GM18909 (cell line): ENCODE results near the gene EXOC4.
"Not testable (repeated sequence)": the region's sequence is repeated elsewhere in the genome, so short reads cannot be mapped to it uniquely, and the experiment has no call there.

ENCODE experiments used
- ATAC-seq: cut with Tn5 transposase; IDR thresholded peaks from one replicate; pipeline ENCODE4 v1.9.1; 2021; ENCODE audit warnings: mild to moderate bottlenecking; ENCODE audit not compliant: unreplicated experiment, poor library complexity

EXOC4 gene

DNA sequence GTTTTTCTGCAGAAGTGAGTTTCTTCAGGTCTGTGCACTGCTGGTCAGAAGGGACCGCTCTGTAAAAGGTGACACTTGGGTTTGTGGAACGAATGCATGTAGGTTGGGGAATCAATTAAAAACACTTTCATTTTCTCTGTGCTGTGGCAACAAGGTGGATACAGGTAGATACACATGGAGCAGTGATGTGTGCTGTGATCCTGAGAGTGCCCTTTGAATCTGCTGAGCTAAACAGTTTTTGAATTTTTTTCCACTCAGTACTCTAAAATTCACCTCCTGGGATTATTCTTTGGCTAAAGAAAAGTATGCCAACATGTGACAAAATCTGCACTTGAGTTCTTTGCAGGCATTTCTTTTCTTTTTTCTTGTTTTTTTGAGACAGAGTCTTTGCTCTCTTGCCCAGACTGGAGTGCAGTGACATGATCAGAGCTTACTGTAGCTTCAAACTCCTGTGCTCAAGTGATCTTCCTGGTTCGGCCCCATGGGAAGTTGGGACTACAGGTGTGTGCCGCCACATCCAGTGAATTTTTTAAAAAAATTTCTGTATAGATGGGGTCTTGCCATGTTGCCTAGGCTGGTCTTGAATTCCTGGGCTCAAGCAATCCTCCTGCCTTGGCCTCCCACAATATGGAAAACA lies 338.9 kb downstream of the EXOC4 start:
- ATAC-seq, result no peak

DNA sequence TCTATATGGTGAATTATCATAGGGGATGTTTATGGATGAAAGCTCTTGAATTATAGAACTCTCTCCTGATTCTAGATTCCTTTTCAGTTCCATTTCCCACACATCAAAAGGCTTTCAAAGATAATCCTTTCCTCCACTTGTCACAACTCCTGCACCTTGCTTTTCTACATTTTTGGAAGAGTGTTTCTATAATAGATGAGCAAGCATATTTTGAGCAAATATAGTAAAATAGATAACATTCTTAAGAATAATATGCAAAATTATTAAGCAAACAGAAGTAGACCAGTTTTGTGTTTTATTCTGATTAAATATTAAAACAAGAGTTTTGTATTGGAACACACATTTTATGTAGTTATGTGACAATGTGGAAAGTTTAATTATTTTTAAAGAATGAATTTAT lies 340.7 kb downstream of the EXOC4 start:
- no peak for ATAC-seq

DNA sequence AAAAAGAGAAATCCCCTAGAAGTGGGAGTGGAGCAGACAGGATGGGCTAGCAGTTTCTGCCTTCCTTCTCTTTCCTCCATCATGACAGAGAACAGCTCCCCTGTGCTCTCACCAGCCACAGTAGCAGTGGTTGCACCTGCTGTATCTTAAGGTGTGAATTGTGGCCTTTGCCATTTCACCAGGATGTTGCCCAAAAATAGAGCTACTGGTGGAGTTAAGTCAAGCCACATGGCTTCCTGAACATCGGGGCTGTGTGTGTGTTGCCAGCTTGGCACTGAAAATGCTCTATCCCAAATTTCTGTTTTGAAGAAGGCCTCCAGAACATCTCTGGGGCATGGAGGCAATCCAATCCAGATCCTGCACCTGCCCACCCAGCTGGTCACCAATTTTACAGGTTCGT lies 348.7 kb downstream of the EXOC4 start:
- no peak for ATAC-seq

DNA sequence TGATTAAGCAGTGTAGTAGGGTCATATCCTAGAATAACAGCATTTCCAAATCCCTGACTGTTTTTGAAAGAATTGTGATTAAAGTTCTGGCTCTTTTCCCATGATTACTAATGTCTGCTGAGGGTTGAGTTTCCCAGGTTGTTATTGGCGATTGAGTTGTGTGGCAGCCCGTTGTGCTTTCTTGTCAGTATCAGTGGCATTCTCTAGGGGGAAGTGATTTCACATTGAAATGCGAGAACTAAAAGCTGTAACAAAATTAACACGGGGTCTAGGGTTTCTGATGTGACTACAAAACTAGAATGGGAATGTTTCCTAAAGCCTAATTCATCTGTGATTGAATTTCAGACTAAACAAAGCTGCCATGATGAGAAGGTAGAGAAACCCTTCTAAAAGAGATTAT lies 349.4 kb downstream of the EXOC4 start:
- ATAC-seq, result no peak

DNA sequence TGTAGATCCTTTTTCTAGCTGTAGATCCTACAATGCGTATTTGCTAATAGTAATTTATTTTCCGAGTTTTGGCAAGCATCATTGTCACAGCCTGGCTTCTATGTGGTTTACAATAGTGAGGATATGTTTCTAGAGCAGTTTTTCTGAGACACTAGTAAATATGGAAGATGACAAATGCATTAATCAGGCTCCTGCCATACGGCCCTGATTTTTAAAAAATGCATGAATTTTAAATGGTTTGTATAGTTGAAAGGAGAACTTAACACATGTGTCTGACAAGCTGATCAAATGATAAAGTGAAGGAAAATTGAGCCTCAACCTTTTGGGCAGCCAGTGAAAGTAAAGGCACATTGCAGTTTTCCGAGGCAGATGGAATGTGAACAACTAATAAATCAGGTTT lies 354.1 kb downstream of the EXOC4 start:
- ATAC-seq, result no peak

DNA sequence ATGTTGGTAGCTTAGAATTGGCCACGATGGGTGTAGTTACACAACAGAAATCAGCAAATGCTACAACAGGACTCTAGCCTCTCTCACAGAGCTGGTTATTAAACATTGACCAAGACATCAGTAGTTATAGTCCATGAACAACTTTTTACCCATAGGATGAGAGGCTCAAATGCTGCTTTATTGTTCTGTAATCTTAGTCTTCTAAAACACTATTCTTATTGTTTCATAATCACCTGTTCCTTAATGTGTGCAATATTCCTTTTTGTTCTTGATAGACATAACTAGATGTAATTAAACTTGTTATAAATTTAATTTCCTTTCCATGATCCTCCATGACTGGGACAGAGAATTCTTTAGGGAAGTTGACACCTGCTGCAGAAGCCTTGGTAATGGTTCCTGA lies 356.9 kb downstream of the EXOC4 start:
- ATAC-seq, result no peak

DNA sequence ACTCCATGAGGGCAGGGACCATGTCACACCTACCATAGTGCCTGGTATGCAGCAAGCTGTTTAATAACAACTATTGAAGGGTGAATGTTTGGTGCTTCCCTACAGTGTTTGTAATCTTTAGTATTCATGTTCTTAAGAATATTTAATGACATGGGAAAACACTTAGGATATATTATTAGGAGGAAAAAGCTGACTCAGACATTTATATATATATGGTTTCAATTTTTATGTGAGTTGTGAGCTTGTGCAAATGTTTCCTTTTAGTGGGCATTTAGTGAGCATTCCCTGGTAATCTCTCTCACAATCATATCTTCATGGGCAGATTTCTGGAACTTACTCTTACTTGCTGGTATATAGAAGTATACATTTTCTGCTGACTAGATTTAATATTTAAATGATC lies 359.1 kb downstream of the EXOC4 start:
- ATAC-seq, result no peak

DNA sequence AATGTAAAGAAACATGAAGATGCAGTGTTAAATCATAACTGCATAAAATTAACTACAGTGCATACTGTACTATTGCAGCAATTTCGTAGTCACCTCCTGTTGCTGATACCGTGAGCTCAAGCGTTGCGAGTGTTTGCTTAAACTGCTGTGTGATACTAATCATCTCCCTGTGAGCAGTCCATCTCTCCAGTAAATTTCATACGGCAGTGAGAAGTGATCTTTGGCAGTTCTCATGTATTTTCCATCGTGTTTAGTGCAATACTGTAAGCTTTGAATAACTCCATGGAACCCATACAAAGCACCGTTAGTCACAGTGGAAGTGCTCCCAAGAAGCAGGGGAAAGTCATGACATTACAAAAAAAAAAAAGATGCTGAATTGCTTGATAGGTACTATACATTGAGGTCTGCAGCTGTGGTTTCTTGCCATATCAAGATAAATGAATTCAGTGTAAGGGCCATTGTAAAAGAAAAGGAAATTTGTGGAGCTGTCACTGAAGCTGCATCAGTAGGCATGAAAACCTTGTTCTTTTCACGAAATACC lies 360.4 kb downstream of the EXOC4 start:
- ATAC-seq, result no peak

DNA sequence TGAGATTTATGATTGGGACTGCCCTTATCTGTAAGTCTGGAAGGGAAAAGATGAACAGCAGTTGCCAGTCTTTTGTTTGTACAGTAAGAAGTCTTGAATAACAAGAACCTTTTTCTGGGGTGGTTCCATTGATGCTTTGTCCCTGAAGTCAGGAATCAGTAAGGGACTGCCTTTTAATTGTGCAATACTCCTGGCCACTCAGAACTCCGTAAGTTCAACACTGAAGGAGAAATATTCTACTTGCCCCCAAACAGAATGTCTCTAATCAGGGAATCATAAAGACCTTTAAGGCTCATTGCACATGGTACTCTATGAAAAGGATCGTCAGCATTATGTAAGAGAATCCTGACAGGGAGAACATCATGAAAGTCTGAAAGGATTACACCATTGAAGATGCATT lies 361.4 kb downstream of the EXOC4 start:
- no peak for ATAC-seq

DNA sequence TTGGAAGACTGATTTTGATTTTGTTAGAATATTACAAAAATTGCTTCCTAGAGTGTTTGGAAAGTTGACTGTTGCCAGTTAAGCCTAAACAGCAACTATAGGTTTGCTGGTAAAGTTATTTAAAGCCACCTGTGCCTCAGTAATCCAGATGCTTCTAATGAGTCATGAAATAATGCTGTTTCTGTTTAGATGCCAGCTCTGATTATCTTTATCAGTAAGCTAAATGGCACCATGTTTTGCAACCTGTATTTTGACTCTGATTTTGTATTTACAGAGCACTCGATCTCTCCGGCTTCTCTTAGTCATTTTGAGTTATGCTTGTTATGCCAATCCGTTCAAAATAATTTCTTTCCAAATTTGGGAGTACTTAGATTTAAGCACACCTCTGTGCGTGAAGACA lies 366.1 kb downstream of the EXOC4 start:
- ATAC-seq, result no peak

DNA sequence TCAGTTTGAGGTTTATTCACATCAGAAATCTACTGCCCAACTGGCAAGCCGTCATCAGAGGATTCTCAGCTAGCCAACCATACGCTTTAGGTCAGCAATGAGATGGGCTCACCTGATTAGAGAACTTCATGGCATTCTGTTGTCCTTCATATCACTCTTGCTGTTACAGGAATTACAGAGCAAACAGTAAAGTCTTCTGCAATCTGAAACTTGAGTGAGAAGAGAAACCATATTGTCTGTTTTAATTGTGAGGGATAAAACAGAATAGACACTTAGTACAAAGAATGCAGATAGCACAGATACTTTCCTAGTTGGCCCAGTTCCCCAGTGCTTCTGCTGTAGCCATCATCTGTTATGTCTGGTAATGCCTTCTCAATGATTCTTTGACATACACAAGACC lies 366.6 kb downstream of the EXOC4 start:
- ATAC-seq, result no peak

DNA sequence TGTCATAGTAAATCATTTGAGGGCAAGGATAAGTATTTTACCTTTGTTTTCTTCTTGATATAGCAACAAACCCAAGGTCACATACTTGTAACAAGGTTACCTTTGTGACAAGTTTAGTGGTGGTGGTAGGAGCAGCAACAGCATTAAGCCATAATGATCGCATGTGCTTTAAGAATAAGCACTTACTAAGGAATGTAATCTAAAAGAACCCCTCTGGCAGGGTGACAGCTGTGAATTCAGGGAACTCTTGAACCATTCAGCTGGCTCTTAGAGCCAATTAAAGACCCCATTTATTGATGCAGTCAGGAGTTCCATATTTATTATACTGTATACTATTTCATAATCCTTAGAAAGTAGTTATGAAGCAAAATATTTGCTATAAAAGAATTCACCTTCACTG lies 370.8 kb downstream of the EXOC4 start:
- no peak for ATAC-seq

DNA sequence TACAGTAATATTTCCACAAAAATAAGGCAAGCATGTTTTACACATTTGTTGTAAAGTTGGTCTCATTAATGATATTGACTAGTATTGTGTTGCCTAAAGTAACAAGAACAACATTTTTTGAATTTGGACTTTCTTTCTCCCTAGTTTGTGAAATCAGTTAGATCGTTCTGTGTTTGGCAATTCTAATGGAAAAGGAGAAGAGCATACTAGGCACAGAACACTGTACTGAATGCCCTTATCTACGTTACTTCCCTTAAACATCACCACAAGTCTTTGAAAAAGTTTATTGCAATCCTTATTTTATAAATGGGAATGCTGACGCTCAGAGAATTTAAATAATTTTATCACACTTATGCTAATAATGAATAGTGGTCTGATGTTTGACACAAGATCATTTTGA lies 372.2 kb downstream of the EXOC4 start:
- ATAC-seq, result no peak

DNA sequence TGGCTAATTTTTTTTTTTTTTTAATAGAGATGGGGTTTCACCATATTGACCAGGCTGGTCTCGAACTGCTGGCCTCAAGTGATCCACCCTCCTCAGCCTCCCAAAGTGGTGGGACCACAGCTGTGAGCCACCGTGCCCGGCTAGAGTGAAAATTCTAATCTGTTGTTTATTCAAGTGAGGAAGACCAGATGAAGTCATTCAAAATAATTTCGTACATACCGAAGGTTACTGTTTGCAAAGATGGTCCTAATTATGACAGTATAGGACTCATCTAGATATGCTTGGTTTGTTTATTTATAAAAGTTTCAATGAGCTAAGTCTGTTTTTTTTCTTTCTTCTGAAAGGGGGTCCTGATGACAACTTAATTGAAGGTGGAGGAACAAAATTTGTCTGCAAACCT lies 376.8 kb downstream of the EXOC4 start:
- ATAC-seq, result no peak

DNA sequence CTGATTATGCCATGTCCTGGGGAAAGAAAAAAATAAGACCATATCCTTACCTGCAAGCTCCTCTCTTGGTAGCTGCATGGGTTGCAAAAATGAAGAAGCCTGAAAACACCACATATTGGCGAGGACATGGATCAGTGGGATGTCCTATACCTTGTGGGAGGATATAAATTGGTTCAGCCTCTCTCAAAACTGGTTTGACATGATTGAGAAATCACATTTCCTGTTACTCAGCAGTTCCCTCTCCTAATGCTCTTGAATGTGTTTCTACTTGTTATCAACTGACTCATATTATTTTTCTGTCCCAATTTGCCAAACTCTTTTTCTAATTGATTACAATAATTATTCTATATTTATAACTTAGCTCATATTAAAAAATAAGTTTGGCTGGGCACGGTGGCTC lies 380.2 kb downstream of the EXOC4 start:
- no peak for ATAC-seq

DNA sequence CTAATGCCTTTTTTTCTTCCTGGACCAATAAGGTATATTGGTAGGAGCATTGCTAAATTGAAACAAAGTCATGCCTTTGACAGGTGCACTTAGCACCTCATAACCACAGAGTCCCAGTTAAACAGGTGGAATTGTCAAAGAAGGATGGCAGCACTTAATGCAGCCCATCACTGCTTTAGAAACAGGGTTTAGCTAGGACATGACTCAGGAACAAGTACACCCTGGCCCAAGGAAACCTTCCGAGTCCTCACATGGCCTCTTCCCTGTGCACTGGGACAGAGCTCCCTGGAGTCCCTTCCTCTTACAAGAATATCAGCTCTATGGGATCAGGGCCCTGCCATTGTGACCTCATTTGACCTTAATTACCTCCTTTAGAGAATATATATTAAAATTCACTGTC lies 382.7 kb downstream of the EXOC4 start:
- no peak for ATAC-seq

DNA sequence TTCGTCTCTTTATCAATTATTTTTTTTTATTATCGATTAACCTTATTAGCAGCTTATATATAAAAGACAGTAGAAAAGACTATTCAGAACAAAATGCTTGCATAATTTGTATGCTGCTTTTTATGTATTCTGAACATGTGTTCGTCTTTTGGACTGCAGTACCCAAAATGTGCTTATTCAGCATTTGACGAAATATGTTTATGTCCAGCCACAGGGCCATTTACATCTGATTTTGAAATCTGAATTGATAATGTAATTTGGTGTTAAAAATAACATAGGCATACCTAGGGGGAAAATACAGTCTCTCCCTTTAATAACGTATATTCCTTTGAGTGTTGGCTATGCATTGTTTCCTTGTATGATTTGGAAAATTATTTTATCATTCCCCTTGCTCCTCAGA lies 386.0 kb downstream of the EXOC4 start:
- ATAC-seq, result no peak

DNA sequence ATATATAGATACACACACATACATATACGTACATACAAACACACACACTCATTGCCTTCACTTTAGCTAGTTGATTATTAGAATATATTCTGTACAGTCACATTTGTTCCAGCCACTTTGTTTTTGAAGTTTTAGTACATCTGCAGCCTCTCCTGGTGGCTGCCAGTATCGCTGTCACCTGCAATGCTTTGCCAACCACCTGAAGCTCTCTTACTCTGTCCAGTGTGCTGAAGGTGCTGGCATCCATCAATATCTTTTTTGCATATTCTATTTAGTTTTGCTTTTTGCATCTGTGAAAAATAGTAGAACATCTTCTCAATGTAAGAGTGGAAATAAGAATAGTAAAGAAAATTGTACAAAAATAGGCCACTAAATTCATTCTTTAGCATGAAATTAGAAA lies 388.6 kb downstream of the EXOC4 start:
- ATAC-seq, result no peak

DNA sequence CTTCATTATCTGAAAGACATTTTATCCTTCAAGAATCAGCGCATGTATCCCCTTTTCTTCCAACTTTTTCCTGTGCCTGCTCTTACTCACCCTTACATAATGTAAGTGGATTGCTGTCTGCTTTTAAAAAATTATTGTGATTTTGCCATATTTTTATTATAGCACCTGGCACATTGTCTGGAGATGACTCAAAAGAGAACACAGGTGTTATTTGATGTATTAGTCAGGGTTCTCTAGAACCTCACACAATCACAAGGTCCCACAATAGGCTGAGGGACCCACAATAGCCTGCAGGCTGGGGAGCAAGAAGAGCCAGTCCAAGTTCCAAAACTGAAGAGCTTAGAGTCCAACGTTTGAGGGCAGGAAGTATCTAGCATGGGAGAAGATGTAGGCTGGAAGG lies 390.0 kb downstream of the EXOC4 start:
- no peak for ATAC-seq

DNA sequence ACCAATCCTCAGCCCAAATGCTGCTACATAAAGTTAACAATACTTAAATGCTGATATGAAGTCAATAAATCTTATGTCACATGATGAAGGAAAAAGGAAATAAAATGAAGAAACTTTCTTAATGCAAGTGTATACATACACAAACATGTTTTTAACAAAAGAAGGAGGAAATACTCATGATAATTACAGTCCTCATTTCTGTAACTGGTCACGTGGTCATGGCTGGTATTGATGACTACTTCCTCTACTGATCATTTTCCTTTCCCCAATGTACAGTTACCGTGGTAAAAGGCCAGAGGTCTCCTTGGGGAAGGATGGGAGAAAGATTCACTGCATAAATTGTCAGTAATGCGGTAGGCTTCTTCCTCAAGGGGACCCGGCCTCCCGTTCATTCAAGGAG lies 390.8 kb downstream of the EXOC4 start:
- not testable (repeated sequence) for ATAC-seq

DNA sequence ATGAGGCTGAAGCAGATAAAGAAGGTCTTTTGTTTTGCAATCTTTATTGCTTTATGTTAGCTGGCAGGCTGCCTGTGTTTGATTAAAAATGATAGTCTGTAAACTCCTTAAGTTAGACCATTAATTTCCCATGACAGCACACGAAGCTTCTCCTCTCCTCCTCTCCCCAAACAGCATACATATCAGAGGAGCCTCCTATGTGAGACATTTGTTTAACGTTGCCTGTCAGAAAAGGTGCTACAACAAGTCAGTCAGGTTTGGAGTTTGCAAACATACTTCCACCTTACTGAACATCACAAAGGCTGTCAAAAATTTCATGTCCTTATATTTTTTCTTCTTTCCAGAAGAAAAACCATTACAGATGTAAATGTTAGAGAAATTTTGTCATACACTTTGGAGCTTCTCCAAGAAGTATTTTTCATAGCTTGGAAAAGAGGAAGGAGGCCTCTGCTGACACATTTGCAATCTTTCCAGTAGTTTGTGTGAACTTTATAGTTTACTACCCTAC lies 393.1 kb downstream of the EXOC4 start:
- ATAC-seq, result no peak

DNA sequence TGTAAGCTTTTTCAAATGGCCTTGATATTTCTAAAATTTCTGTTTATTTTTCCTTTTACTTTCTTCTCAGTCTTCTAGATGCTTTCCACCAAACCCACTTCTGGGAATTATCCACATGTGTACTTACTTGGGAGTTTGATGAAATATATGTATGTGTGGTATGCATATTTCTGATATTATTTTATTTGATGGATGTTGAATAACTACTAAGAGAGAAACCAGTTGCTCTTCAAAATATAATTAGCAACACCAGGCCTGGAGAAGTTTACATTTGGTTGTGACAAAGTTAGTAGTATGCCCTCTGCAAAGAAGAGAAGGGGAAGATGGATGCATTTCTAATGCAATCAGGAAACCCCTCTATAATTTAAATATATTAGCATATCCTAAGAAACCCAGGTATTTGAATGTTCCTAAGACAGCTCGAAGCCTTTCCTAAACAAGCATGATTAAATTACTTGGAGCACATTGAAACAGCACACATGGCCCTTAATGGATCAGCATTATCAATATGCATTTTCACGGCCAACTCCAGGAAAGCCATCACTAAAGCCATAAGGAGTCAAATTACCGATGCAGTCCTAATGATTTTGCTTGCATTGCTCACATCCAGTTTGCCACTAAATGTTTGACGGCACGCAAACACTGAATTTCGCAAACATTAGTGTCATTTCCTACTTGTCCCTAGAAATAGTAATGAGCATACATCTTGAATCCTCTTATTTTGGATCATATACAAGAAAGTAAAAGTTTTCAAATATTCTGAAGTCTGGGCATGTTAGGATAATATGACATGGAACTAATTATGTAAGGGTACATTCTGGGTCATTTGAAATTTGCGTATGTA lies 393.8 kb downstream of the EXOC4 start:
- ATAC-seq, result no peak
